Gastrocnemius medialis (tissue), 4 donors: Measurements from ENCODE around the gene NPR2.

Experiments
- CTCF ChIP-seq, 5 experiments: fragments of 450-650 bp in 3 of 5; fragments of 200-600 bp in 2 of 5; sonication (generic) in 2 of 5; IDR thresholded peaks in 4 of 5; conservative IDR thresholded peaks in 1 of 5; 1 replicate in 4 of 5; 2 replicates in 1 of 5; pipeline ENCODE4 v1.5.1; 2016 to 2019; ENCODE audit warnings: antibody characterized with exemption in 5 of 5, mild to moderate bottlenecking in 3 of 5, moderate library complexity in 3 of 5
- POLR2A ChIP-seq, 2 donors: fragments of 450-650 bp; IDR thresholded peaks; one replicate each; pipeline ENCODE4 v1.6.1; 2017; ENCODE audit warnings: antibody characterized with exemption in 2 of 2, mild to moderate bottlenecking in 2 of 2, moderate library complexity in 2 of 2

DNA sequence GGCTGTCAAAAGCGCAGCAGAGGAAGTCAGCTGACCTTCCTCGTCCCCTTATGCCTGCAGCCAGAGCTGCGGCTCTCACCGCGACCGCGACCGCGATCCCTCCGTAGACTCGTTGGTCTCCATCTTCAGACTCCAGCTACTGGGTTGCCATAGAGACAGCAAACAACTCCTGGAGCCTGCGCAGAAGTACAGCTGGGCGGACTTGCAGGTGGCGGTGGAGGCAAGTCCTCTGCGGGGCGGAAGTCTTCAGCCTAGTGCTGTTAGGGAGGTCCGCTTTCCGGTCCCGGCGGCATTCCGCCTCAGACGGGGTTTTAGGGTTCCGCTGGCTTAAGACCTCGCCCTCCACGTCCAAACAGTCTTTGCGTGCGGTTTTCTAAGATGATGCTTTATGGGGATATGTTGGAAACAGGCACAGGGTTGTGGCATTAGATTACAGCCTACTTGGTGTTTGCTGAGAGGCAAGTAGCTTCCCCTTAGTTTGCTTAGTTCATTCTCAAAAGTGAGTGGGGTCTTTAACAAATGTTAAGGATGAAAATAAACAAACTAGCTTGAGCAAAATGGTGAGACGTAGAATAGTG, 20.7 kb downstream of the NPR2 start, which contains the start of gene SPAG8:
- no peak for TF ChIP-seq POLR2A (IDR thresholded peaks at IDR 0.05)
- TF ChIP-seq CTCF (IDR thresholded peaks at IDR 0.05 in 4 of 5, conservative IDR thresholded peaks at IDR 0.05 in 1 of 5): no peak
